Mesendoderm (in vitro differentiated cells): ENCODE results near the gene OR13J1.

Experiments used
- DNase-seq: peaks from one replicate; pipeline ENCODE4 v3.0.0; 2013
- H2AK5ac ChIP-seq: 2 replicates; pipeline ENCODE4 v1.6.1; 2013; ENCODE audit warnings: low read length, inconsistent platforms
- H2BK120ac ChIP-seq: 2 replicates; pipeline ENCODE4 v1.6.1; 2013; ENCODE audit warnings: low read depth, mild to moderate bottlenecking, low read length, moderate library complexity, mixed read lengths
- H2BK15ac ChIP-seq: replicated peaks from 2 replicates; pipeline ENCODE4 v1.6.1; 2013; ENCODE audit warnings: low read depth, mild to moderate bottlenecking, moderate library complexity
- H2BK5ac ChIP-seq: 2 replicates; pipeline ENCODE4 v1.6.1; 2013; ENCODE audit warnings: low read length, inconsistent platforms
- H3K18ac ChIP-seq: 2 replicates; pipeline ENCODE4 v1.6.1; 2013; ENCODE audit warnings: mild to moderate bottlenecking, low read length, mixed read lengths
- H3K23ac ChIP-seq: one replicate; pipeline ENCODE4 v1.6.1; 2013; ENCODE audit warnings: low read length
- H3K27ac ChIP-seq: 2 replicates; pipeline ENCODE4 v1.5.1; 2013; ENCODE audit warnings: low read depth, mild to moderate bottlenecking, inconsistent platforms, low read length, moderate library complexity
- H3K27me3 ChIP-seq: 2 replicates; pipeline ENCODE4 v1.6.1; 2013; ENCODE audit warnings: low read length, control low read depth, mild to moderate bottlenecking, inconsistent platforms; ENCODE audit not compliant: insufficient read depth, poor library complexity
- H3K36me3 ChIP-seq: 2 replicates; pipeline ENCODE4 v1.6.1; 2013; ENCODE audit warnings: low read length, inconsistent platforms; ENCODE audit not compliant: control insufficient read depth, insufficient read depth
- H3K4ac ChIP-seq: one replicate; pipeline ENCODE4 v1.6.1; 2013; ENCODE audit warnings: low read depth, mild to moderate bottlenecking, low read length, moderate library complexity
- H3K4me1 ChIP-seq: 2 replicates; pipeline ENCODE4 v1.6.1; 2013; ENCODE audit warnings: low read depth, low read length, inconsistent platforms; ENCODE audit not compliant: control insufficient read depth
- H3K4me2 ChIP-seq: 2 replicates; pipeline ENCODE4 v1.6.1; 2013; ENCODE audit warnings: low read length
- H3K4me3 ChIP-seq: 2 replicates; pipeline ENCODE4 v1.5.1; 2013; ENCODE audit warnings: mild to moderate bottlenecking, low read length
- H3K56ac ChIP-seq: one replicate; pipeline ENCODE4 v1.6.1; 2013; ENCODE audit warnings: low read length
- H3K79me1 ChIP-seq: 2 replicates; pipeline ENCODE4 v1.6.1; 2013; ENCODE audit warnings: low read length, inconsistent platforms
- H3K79me2 ChIP-seq: 2 replicates; pipeline ENCODE4 v1.6.1; 2013; ENCODE audit warnings: mild to moderate bottlenecking, low read length; ENCODE audit not compliant: control insufficient read depth, insufficient read depth
- H3K9ac ChIP-seq: 2 replicates; pipeline ENCODE4 v1.6.1; 2013; ENCODE audit warnings: low read length, inconsistent platforms
- H4K5ac ChIP-seq: one replicate; pipeline ENCODE4 v1.6.1; 2013; ENCODE audit warnings: low read length
- H4K8ac ChIP-seq: one replicate; pipeline ENCODE4 v1.6.1; 2013; ENCODE audit warnings: low read depth, mild to moderate bottlenecking, control low read depth, low read length, moderate library complexity
- WGBS: extraction: QIAGEN DNeasy Blood & Tissue Kit; methylation state at CpG from one replicate; pipeline ENCODE4 v1.1.7; 2013; ENCODE audit warnings: low lambda C conversion rate, missing lambda C conversion rate; ENCODE audit not compliant: insufficient coverage; ENCODE audit errors: extremely low coverage; 5-methylcytosine and 5-hydroxymethylcytosine counted together

Gene OR13J1

GRCh38 chr9:35842795-35843194 lies 27.4 kb downstream of the OR13J1 start:
- Histone ChIP-seq H3K9ac (no peak overlapping the region), H3K27me3 (no peaks in the 10 kb centered on the region), H3K4me1 (peaks cover 4% of the 10 kb centered on the region), H3K23ac (no peak overlapping the region), H2AK5ac (no peak overlapping the region), H4K8ac (no peak overlapping the region), H3K4me3 (no peak overlapping the region), H3K56ac (no peak overlapping the region), H3K36me3 (no peaks in the 10 kb centered on the region), H2BK15ac (no peak overlapping the region), H3K4ac (no peak overlapping the region), H2BK5ac (no peak overlapping the region), H3K27ac (no peak overlapping the region), H3K79me2 (no peaks in the 10 kb centered on the region), H2BK120ac (no peak overlapping the region), H3K79me1 (no peaks in the 10 kb centered on the region), H4K5ac (no peak overlapping the region), H3K4me2 (no peak overlapping the region), H3K18ac (no peak overlapping the region)
- no CpG with 5 or more reads among the region's 3 CpGs for WGBS
- DNase-seq: no peak

GRCh38 chr9:35842020-35842745 lies 28.0 kb downstream of the OR13J1 start:
- Histone ChIP-seq H3K27ac (no peak overlapping the region), H3K36me3 (no peaks in the 10 kb centered on the region), H3K4me2 (no peak overlapping the region), H3K79me2 (no peaks in the 10 kb centered on the region), H2AK5ac (no peak overlapping the region), H3K9ac (no peak overlapping the region), H3K56ac (no peak overlapping the region), H2BK15ac (no peak overlapping the region), H3K79me1 (no peaks in the 10 kb centered on the region), H2BK5ac (no peak overlapping the region), H3K4me3 (no peak overlapping the region), H2BK120ac (no peak overlapping the region), H3K4ac (no peak overlapping the region), H3K27me3 (no peaks in the 10 kb centered on the region), H3K23ac (no peak overlapping the region), H4K8ac (no peak overlapping the region), H4K5ac (no peak overlapping the region), H3K18ac (no peak overlapping the region), H3K4me1 (peaks cover 4% of the 10 kb centered on the region)
- WGBS: no CpG with 5 or more reads among the region's 17 CpGs
- DNase-seq: no peak

- H4K5ac ChIP-seq: no peak overlapping the region
- no peaks in the 10 kb centered on the region for H3K79me2 ChIP-seq
- H2BK15ac ChIP-seq: no peak overlapping the region
- H3K23ac ChIP-seq: no peak overlapping the region
- no peak overlapping the region for H3K27ac ChIP-seq
- no peak overlapping the region for H2AK5ac ChIP-seq
- H2BK120ac ChIP-seq: no peak overlapping the region
- peaks cover 4% of the 10 kb centered on the region for H3K4me1 ChIP-seq
- no peak overlapping the region for H3K56ac ChIP-seq
- no peak for DNase-seq
- H3K36me3 ChIP-seq: no peaks in the 10 kb centered on the region
- H4K8ac ChIP-seq: no peak overlapping the region
- WGBS: no CpG with 5 or more reads among the region's 5 CpGs
- no peaks in the 10 kb centered on the region for H3K79me1 ChIP-seq
- no peak overlapping the region for H3K4ac ChIP-seq
- H3K18ac ChIP-seq: no peak overlapping the region
- no peak overlapping the region for H2BK5ac ChIP-seq
- H3K4me3 ChIP-seq: no peak overlapping the region
- H3K9ac ChIP-seq: no peak overlapping the region
- no peaks in the 10 kb centered on the region for H3K27me3 ChIP-seq
- H3K4me2 ChIP-seq: no peak overlapping the region
Measured at GRCh38 chr9:35841645-35841900, 28.6 kb downstream of the OR13J1 start.

- H3K4me3 ChIP-seq: no peak overlapping the region
- no peaks in the 10 kb centered on the region for H3K79me1 ChIP-seq
Measured at GRCh38 chr9:35840881-35841644, 29.1 kb downstream of the OR13J1 start.

GRCh38 chr9:35839926-35840325 lies 30.3 kb downstream of the OR13J1 start:
- no peaks in the 10 kb centered on the region for H3K4me1 ChIP-seq
- no peaks in the 10 kb centered on the region for H3K27me3 ChIP-seq
- no peak overlapping the region for H3K23ac ChIP-seq
- H3K4me3 ChIP-seq: no peak overlapping the region
- no peak overlapping the region for H2BK5ac ChIP-seq
- no CpG with 5 or more reads among the region's 5 CpGs for WGBS
- H2AK5ac ChIP-seq: no peak overlapping the region
- no peak overlapping the region for H2BK15ac ChIP-seq
- no peak overlapping the region for H3K18ac ChIP-seq
- no peak overlapping the region for H3K56ac ChIP-seq
- H3K79me2 ChIP-seq: no peaks in the 10 kb centered on the region
- no peak overlapping the region for H3K27ac ChIP-seq
- H2BK120ac ChIP-seq: no peak overlapping the region
- no peaks in the 10 kb centered on the region for H3K79me1 ChIP-seq
- no peak overlapping the region for H3K4me2 ChIP-seq
- no peak overlapping the region for H3K4ac ChIP-seq
- H3K9ac ChIP-seq: no peak overlapping the region
- DNase-seq: no peak
- H3K36me3 ChIP-seq: no peaks in the 10 kb centered on the region
- H4K8ac ChIP-seq: no peak overlapping the region
- H4K5ac ChIP-seq: no peak overlapping the region

More at GRCh38 chr9:35840881-35841644, 29.1 kb downstream of the OR13J1 start:
- no peak for DNase-seq
- WGBS: no CpG with 5 or more reads among the region's 15 CpGs
- H3K23ac ChIP-seq: no peak overlapping the region
- no peak overlapping the region for H2BK5ac ChIP-seq
- H3K18ac ChIP-seq: no peak overlapping the region
- H4K8ac ChIP-seq: no peak overlapping the region
- H3K4ac ChIP-seq: no peak overlapping the region
- peaks cover 4% of the 10 kb centered on the region for H3K4me1 ChIP-seq
- no peak overlapping the region for H3K56ac ChIP-seq
- H2AK5ac ChIP-seq: no peak overlapping the region
- H3K27me3 ChIP-seq: no peaks in the 10 kb centered on the region
- no peak overlapping the region for H3K27ac ChIP-seq
- H2BK15ac ChIP-seq: no peak overlapping the region
- H4K5ac ChIP-seq: no peak overlapping the region
- no peak overlapping the region for H3K4me2 ChIP-seq
- no peak overlapping the region for H2BK120ac ChIP-seq
- H3K79me2 ChIP-seq: no peaks in the 10 kb centered on the region
- no peaks in the 10 kb centered on the region for H3K36me3 ChIP-seq
- no peak overlapping the region for H3K9ac ChIP-seq
